NOMO-1 treated with dmso at 0.1 percent for 144 hours (cell line): ENCODE measurements around the gene TLR2.

Source experiments
- DNase-seq: peaks from one replicate; lab custom pipeline; 2025; ENCODE audit not compliant: unreplicated experiment; lab: John Stamatoyannopoulos, UW

Gene TLR2

GRCh38 chr4:153729895-153730294, 45.8 kb downstream of the TLR2 start:
- DNase-seq = no peak

DNA sequence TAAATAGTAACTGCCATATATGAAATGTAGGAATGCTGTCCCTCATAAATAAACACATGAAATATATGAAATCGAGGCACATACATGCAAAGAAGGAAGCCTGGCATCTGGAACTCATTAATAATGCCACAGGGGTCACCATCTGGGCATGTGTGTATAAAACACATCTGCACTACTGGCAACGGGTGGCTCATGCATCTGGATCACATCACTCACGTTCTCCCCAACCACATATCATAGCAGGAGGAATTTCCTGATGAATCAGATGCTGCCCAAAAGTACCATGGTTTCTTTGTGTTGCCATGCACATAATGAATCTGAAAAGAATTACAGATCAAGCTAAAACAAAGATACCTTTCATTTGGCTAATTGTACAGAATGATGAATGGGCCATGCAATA, 47.2 kb downstream of the TLR2 start:
- DNase-seq = no peak

GRCh38 chr4:153733751-153734448, 49.8 kb downstream of the TLR2 start:
- DNase-seq = no peak

GRCh38 chr4:153735906-153736461, 51.9 kb downstream of the TLR2 start:
- no peak for DNase-seq

- no peak for DNase-seq
Measured at GRCh38 chr4:153741541-153741940, 57.5 kb downstream of the TLR2 start.

- DNase-seq = no peak
Measured at GRCh38 chr4:153745651-153746050, 61.6 kb downstream of the TLR2 start.

DNA sequence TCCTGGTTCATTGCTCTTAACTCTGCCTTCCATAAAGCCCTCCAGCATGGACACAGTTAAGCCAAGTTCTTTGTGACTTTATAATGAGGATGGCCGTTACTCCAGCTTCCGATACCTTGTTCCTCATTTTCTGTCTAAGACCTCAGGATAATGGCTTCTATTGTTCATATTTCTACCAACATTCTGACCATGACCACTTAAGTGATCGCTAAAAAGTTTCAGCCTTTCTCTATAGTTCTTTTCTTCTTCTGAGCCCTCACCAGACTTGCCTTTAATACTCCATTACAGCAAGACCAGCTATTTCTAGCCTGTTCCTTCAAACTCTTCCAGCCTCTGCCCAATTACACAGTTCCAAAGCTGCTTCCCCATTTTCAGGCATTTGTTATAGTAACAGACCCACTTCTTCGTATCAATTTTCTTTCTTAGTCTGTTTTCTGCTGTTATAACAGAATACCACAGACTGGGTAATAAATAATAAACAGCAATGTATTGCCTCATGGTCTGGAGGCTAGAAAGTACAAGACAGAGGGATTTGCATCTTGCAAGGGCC, 63.4 kb downstream of the TLR2 start:
- DNase-seq = peak; percentile 81

GRCh38 chr4:153748378-153748777, 64.3 kb downstream of the TLR2 start:
- DNase-seq = no peak

- peak; percentile 44 for DNase-seq
Measured at GRCh38 chr4:153750197-153750817, 66.2 kb downstream of the TLR2 start.

DNA sequence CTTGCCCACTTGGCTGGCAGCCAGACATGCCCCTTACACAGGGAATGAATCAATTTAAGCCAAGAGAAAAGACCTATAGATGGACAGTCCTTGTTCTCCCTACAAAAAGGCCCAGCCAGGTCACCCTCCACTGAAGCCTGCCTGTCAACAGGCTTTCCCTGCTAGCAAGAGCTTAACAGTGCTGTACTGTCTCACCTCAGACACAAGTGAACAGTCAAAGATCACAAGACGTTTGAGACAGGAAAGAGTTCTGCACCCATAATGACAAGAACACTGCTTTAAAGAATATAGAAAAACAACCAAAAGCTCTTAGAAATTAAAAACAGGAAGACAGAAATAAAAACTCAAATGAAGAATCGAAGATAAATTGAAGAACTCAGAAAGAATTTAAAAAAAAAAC, 71.1 kb downstream of the TLR2 start:
- DNase-seq = no peak
